Stomach (tissue), 9 donors: ENCODE results near the gene SLC37A1. TPM values are rescaled to one million over a fixed set of nuclear protein-coding genes. Genes with fewer than 3 reads are reported as not detected.

Experiments used
- DNase-seq, 2 donors: peaks; one replicate each; pipeline versions ENCODE4 v3.0.0 to v3.0.0-alpha.2; 2013 to 2019
- H3K27ac ChIP-seq, 5 donors: fragments of 200-600 bp in 4 of 5; sonication (generic) in 4 of 5; one replicate each; pipeline ENCODE4 v1.5.1; 2013 to 2019; ENCODE audit warnings: mild to moderate bottlenecking in 1 of 5, moderate library complexity in 1 of 5
- H3K27me3 ChIP-seq, 3 donors: fragments of 200-600 bp; sonication (generic); one replicate each; pipeline ENCODE4 v1.5.1; 2017 to 2019; ENCODE audit warnings: mixed run types in 1 of 3
- H3K36me3 ChIP-seq, 4 donors: fragments of 200-600 bp; sonication (generic); 1 replicate in 3 of 4; 2 replicates in 1 of 4; pipeline ENCODE4 v1.5.1; 2016 to 2019
- H3K4me1 ChIP-seq, 4 donors: fragments of 200-600 bp; sonication (generic); one replicate each; pipeline ENCODE4 v1.5.1; 2016 to 2019
- H3K4me3 ChIP-seq, 4 donors: fragments of 200-600 bp; sonication (generic) in 3 of 4; one replicate each; pipeline ENCODE4 v1.5.1; 2016 to 2019; ENCODE audit warnings: mild to moderate bottlenecking in 1 of 4
- H3K9me3 ChIP-seq, 4 donors: fragments of 200-600 bp; sonication (generic); one replicate each; pipeline ENCODE4 v1.5.1; 2016 to 2019
- EP300 ChIP-seq: sonication (generic); formaldehyde crosslinking; IDR thresholded peaks from one replicate; pipeline ENCODE4 v1.6.1; 2017; ENCODE audit warnings: antibody characterized with exemption
- POLR2A ChIP-seq, 4 donors: fragments of 450-650 bp; IDR thresholded peaks; one replicate each; pipeline ENCODE4 v1.6.1; 2016; ENCODE audit warnings: antibody characterized with exemption in 4 of 4, control low read depth in 2 of 4, mild to moderate bottlenecking in 1 of 4, moderate library complexity in 1 of 4
- POLR2AphosphoS5 ChIP-seq, 3 donors: sonication (generic); formaldehyde crosslinking; IDR thresholded peaks; one replicate each; pipeline ENCODE4 v1.6.1; 2016; ENCODE audit warnings: antibody characterized with exemption in 3 of 3
- WGBS, 5 donors: extraction: QIAGEN DNeasy Blood & Tissue Kit in 3 of 5; methylation state at CpG; one replicate each; pipeline versions ENCODE4 v1.1.5 to v1.1.7; 2013 to 2018; 5-methylcytosine and 5-hydroxymethylcytosine counted together
- intact Hi-C: fragments of 100-400 bp; cut with DNase I; formaldehyde crosslinking; loops from one replicate; pipeline ENCODE4 v1.15.1; 2023; ENCODE audit warnings: low total_unique reads
- polyA plus RNA-seq, 3 donors: library from polyadenylated mRNA; stranded (reverse); fragments of 200-250 nt; gene quantifications; one replicate each; pipeline ENCODE4 v1.2.3, GENCODE V29; 2013
- total RNA-seq, 5 donors: library from RNA; depleted of rRNA; stranded (reverse); fragments of >200 nt; gene quantifications; one replicate each; pipeline versions ENCODE4 v1.1.0 to v1.2.3, GENCODE V29; 2014 to 2016
- TF ChIP-seq, protein P1 (sequence below), 7 experiments: fragments of 450-650 bp in 4 of 7; fragments of 200-600 bp in 3 of 7; sonication (generic) in 3 of 7; IDR thresholded peaks; one replicate each; pipeline ENCODE4 v1.5.1; 2016 to 2019; ENCODE audit warnings: antibody characterized with exemption in 7 of 7, control low read depth in 2 of 7, mild to moderate bottlenecking in 1 of 7
- donor health status: healthy with polysubstance abuse.
- donor health status: Bipolar disorder and iron deficiency.
- donor health status: healthy.

SLC37A1 gene
- total and polyA plus RNA-seq, 8 donors = 9.8 to 72.9 (median 18.1) TPM

- DNase-seq = no peak
- no peaks in the 10 kb centered on the region for H3K27me3 ChIP-seq
- 85 to 93% (median 90%) methylated on average over 10 of the region's 10 CpGs for WGBS, 5 donors
- peaks cover 41 to 83% (median 83%) of the 10 kb centered on the region in 4 donors for H3K36me3 ChIP-seq
- no peak overlapping the region for H3K4me3 ChIP-seq
- no peak for TF ChIP-seq POLR2AphosphoS5 (IDR thresholded peaks at IDR 0.05)
- TF ChIP-seq, protein P1, sequence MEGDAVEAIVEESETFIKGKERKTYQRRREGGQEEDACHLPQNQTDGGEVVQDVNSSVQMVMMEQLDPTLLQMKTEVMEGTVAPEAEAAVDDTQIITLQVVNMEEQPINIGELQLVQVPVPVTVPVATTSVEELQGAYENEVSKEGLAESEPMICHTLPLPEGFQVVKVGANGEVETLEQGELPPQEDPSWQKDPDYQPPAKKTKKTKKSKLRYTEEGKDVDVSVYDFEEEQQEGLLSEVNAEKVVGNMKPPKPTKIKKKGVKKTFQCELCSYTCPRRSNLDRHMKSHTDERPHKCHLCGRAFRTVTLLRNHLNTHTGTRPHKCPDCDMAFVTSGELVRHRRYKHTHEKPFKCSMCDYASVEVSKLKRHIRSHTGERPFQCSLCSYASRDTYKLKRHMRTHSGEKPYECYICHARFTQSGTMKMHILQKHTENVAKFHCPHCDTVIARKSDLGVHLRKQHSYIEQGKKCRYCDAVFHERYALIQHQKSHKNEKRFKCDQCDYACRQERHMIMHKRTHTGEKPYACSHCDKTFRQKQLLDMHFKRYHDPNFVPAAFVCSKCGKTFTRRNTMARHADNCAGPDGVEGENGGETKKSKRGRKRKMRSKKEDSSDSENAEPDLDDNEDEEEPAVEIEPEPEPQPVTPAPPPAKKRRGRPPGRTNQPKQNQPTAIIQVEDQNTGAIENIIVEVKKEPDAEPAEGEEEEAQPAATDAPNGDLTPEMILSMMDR (IDR thresholded peaks at IDR 0.05) = no peak
- H3K4me1 ChIP-seq = peaks cover 7 to 24% (median 22%) of the 10 kb centered on the region in 4 donors
- no peak overlapping the region for H3K27ac ChIP-seq
- no peaks in the 10 kb centered on the region for H3K9me3 ChIP-seq
- intact Hi-C loops = no loop called here
These were observed 28.9 kb downstream of the SLC37A1 start for GRCh38 chr21:42542596-42542995.

DNA sequence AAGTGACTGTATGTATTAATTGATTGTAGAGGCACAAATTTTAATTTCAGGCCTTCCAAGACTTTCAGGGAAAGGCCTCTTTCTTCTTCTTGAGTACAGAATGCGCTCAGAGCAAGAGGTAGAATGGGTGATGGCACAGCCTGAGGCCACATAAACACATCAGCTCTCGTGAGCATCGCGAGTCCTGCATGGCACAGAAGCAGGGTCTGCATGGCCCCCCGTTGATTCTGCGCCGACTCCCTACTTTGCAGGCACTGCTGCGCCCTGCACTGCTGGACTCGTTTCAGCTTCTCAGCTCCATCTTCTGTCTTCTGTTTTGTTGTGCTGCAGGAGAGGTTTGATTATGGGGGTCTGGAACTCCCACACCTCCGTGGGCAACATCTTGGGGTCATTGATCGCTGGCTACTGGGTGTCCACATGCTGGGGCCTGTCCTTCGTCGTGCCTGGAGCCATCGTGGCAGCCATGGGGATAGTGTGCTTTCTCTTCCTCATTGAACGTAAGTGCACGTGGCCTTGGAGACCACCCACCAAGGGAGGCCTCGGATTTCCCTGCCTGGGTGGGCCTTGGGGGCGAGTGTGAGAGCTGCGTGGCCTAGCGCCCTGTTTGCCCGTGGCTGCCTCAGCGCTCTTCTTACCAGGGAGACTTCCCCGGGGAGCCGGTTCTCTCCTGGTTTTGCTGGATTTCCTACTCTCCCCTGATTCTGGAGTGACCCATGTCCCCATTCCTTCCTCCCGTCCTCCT is 29.6 kb downstream of the SLC37A1 start:
- H3K36me3 ChIP-seq = peaks cover 48 to 90% (median 90%) of the 10 kb centered on the region in 4 donors
- no peak for DNase-seq
- no peak overlapping the region for H3K27ac ChIP-seq
- H3K4me3 ChIP-seq = no peak overlapping the region
- intact Hi-C loops = no loop called here
- WGBS, 5 donors = 90 to 95% (median 91%) methylated on average over 25 of the region's 25 CpGs
- H3K27me3 ChIP-seq = no peaks in the 10 kb centered on the region
- peaks cover 7 to 17% (median 16%) of the 10 kb centered on the region in 4 donors for H3K4me1 ChIP-seq
- H3K9me3 ChIP-seq = no peaks in the 10 kb centered on the region
- TF ChIP-seq, protein P1 (IDR thresholded peaks at IDR 0.05) = no peak
- TF ChIP-seq POLR2AphosphoS5 (IDR thresholded peaks at IDR 0.05) = no peak
- no peak for TF ChIP-seq POLR2A (IDR thresholded peaks at IDR 0.05)
- no peak for TF ChIP-seq EP300

DNA sequence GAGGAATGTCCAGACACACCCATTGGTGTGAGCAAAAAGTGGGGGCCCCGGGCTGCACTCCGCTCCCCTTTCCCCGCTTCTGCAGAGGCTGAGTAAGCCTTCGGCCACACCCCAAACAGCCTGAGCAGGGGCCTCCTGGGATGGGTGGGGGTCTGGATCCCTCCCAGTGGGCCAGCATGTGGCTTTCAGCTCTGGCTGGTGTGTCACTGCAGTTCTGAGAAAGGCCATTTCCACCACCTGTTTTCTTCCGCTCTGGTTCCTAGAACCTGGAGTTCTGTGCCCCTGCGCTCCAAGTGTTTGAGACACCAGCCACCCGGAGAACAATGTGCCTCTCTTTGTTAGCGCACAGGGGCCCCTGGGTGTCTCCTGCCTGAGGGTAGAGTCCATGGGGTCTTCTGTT is 30.9 kb downstream of the SLC37A1 start:
- intact Hi-C loops = no loop called here
- Histone ChIP-seq H3K4me3 (no peak overlapping the region), H3K27ac (no peak overlapping the region), H3K27me3 (no peaks in the 10 kb centered on the region), H3K36me3 (peaks cover 56 to 100% (median 99%) of the 10 kb centered on the region in 4 donors), H3K4me1 (peaks cover 0 to 8% (median 6%) of the 10 kb centered on the region in 4 donors), H3K9me3 (no peaks in the 10 kb centered on the region)
- 86 to 93% (median 87%) methylated on average over 8 of the region's 8 CpGs for WGBS, 5 donors
- no peak for TF ChIP-seq POLR2AphosphoS5 (IDR thresholded peaks at IDR 0.05)
- TF ChIP-seq POLR2A (IDR thresholded peaks at IDR 0.05) = no peak
- TF ChIP-seq EP300 = no peak
- TF ChIP-seq, protein P1 (IDR thresholded peaks at IDR 0.05) = no peak
- no peak for DNase-seq

DNA sequence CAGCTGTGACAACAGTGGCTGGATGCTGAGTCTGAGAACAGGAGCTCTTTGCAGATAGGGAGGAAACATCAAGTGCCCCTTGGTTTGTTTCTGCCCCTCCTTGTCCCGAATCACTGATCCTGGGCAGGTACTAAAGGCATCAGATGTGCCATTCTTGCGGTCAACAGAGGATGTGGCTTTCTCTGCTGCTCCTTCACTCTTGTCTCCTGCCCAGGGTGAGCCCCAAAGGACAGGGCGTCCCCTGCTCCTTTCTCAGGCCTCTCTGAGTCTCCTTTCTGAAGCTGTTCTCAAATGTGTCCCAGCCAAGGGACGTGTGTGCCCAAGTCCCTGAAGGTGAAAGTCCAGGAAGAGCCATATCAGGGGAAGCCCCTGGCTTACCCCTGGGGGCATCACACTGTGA is 31.7 kb downstream of the SLC37A1 start:
- WGBS, 5 donors = 82 to 94% (median 91%) methylated on average over 4 of the region's 4 CpGs
- Histone ChIP-seq H3K36me3 (peaks cover 56 to 98% (median 94%) of the 10 kb centered on the region in 4 donors), H3K9me3 (no peaks in the 10 kb centered on the region), H3K27ac (peak overlapping the region in 1 of 5 donors; percentile 1), H3K27me3 (no peaks in the 10 kb centered on the region), H3K4me1 (no peaks in the 10 kb centered on the region), H3K4me3 (no peak overlapping the region)
- TF ChIP-seq POLR2AphosphoS5 (IDR thresholded peaks at IDR 0.05) = no peak
- no peak for TF ChIP-seq POLR2A (IDR thresholded peaks at IDR 0.05)
- TF ChIP-seq, protein P1 (IDR thresholded peaks at IDR 0.05) = no peak
- no peak for TF ChIP-seq EP300
- intact Hi-C loops = no loop called here
- DNase-seq = no peak
